Measurements from ENCODE around the gene SCTR.

Gene SCTR

GRCh38 chr2:119472749-119473148 is 51.5 kb downstream of the SCTR start:
- H3K4me3 ChIP-seq (ENCODE audit: low read depth, low read length) = no peak overlapping the region
- peaks cover 17% of the 10 kb centered on the region for H3K4me1 ChIP-seq (ENCODE audit: control insufficient read depth, insufficient read depth, low read length)
- H3K9ac ChIP-seq (ENCODE audit: low read depth, low read length) = no peak overlapping the region
- H3K27ac ChIP-seq (ENCODE audit: low read depth, low read length) = no peak overlapping the region
- H3K36me3 ChIP-seq (ENCODE audit: control insufficient read depth, insufficient read depth, low read length) = no peaks in the 10 kb centered on the region
- H3K9me3 ChIP-seq (ENCODE audit: control insufficient read depth, insufficient read depth, low read length) = no peaks in the 10 kb centered on the region
- no peaks in the 10 kb centered on the region for H3K27me3 ChIP-seq (ENCODE audit: control insufficient read depth, insufficient read depth, low read length)

GRCh38 chr2:119469661-119470297 is 54.5 kb downstream of the SCTR start:
- H3K9ac ChIP-seq (ENCODE audit: low read depth, low read length) = no peak overlapping the region
- H3K36me3 ChIP-seq (ENCODE audit: control insufficient read depth, insufficient read depth, low read length) = no peaks in the 10 kb centered on the region
- H3K9me3 ChIP-seq (ENCODE audit: control insufficient read depth, insufficient read depth, low read length) = no peaks in the 10 kb centered on the region
- H3K27ac ChIP-seq (ENCODE audit: low read depth, low read length) = no peak overlapping the region
- no peaks in the 10 kb centered on the region for H3K27me3 ChIP-seq (ENCODE audit: control insufficient read depth, insufficient read depth, low read length)
- peaks cover 8% of the 10 kb centered on the region; the same call in 1 of the 2 replicates for H3K4me1 ChIP-seq (ENCODE audit: control insufficient read depth, insufficient read depth, low read length)
- H3K4me3 ChIP-seq (ENCODE audit: low read depth, low read length) = no peak overlapping the region

- Histone ChIP-seq H3K27ac (ENCODE audit: low read depth, low read length) (no peak overlapping the region), H3K4me3 (ENCODE audit: low read depth, low read length) (no peak overlapping the region), H3K36me3 (ENCODE audit: control insufficient read depth, insufficient read depth, low read length) (no peaks in the 10 kb centered on the region), H3K9me3 (ENCODE audit: control insufficient read depth, insufficient read depth, low read length) (no peaks in the 10 kb centered on the region), H3K9ac (ENCODE audit: low read depth, low read length) (no peak overlapping the region), H3K4me1 (ENCODE audit: control insufficient read depth, insufficient read depth, low read length) (peaks cover 6% of the 10 kb centered on the region; the same call in 1 of the 2 replicates), H3K27me3 (ENCODE audit: control insufficient read depth, insufficient read depth, low read length) (no peaks in the 10 kb centered on the region)
Observed at GRCh38 chr2:119469131-119469530, 55.2 kb downstream of the SCTR start.

- H3K27ac ChIP-seq (ENCODE audit: low read depth, low read length) = no peak overlapping the region
- no peaks in the 10 kb centered on the region for H3K9me3 ChIP-seq (ENCODE audit: control insufficient read depth, insufficient read depth, low read length)
- H3K36me3 ChIP-seq (ENCODE audit: control insufficient read depth, insufficient read depth, low read length) = no peaks in the 10 kb centered on the region
- H3K27me3 ChIP-seq (ENCODE audit: control insufficient read depth, insufficient read depth, low read length) = no peaks in the 10 kb centered on the region
- no peak overlapping the region for H3K9ac ChIP-seq (ENCODE audit: low read depth, low read length)
- H3K4me3 ChIP-seq (ENCODE audit: low read depth, low read length) = no peak overlapping the region
- H3K4me1 ChIP-seq (ENCODE audit: control insufficient read depth, insufficient read depth, low read length) = peaks cover 6% of the 10 kb centered on the region; the same call in 1 of the 2 replicates
Observed at GRCh38 chr2:119468154-119468955, 55.9 kb downstream of the SCTR start.

- Histone ChIP-seq H3K4me1 (ENCODE audit: control insufficient read depth, insufficient read depth, low read length) (peaks cover 6% of the 10 kb centered on the region; the same call in 1 of the 2 replicates), H3K9me3 (ENCODE audit: control insufficient read depth, insufficient read depth, low read length) (no peaks in the 10 kb centered on the region), H3K36me3 (ENCODE audit: control insufficient read depth, insufficient read depth, low read length) (no peaks in the 10 kb centered on the region), H3K4me3 (ENCODE audit: low read depth, low read length) (no peak overlapping the region), H3K9ac (ENCODE audit: low read depth, low read length) (no peak overlapping the region), H3K27me3 (ENCODE audit: control insufficient read depth, insufficient read depth, low read length) (no peaks in the 10 kb centered on the region), H3K27ac (ENCODE audit: low read depth, low read length) (no peak overlapping the region)
Observed at GRCh38 chr2:119466373-119466772, 57.9 kb downstream of the SCTR start.

- H3K27ac ChIP-seq (ENCODE audit: low read depth, low read length) = no peak overlapping the region
Observed at GRCh38 chr2:119465687-119466086, 58.6 kb downstream of the SCTR start.

GRCh38 chr2:119464981-119465380 is 59.3 kb downstream of the SCTR start:
- Histone ChIP-seq H3K9ac (ENCODE audit: low read depth, low read length) (no peak overlapping the region), H3K4me1 (ENCODE audit: control insufficient read depth, insufficient read depth, low read length) (peaks cover 5% of the 10 kb centered on the region; the same call in 1 of the 2 replicates), H3K36me3 (ENCODE audit: control insufficient read depth, insufficient read depth, low read length) (no peaks in the 10 kb centered on the region), H3K27me3 (ENCODE audit: control insufficient read depth, insufficient read depth, low read length) (no peaks in the 10 kb centered on the region), H3K4me3 (ENCODE audit: low read depth, low read length) (no peak overlapping the region), H3K9me3 (ENCODE audit: control insufficient read depth, insufficient read depth, low read length) (no peaks in the 10 kb centered on the region), H3K27ac (ENCODE audit: low read depth, low read length) (no peak overlapping the region)

More at GRCh38 chr2:119465687-119466086, 58.6 kb downstream of the SCTR start:
- Histone ChIP-seq H3K4me3 (ENCODE audit: low read depth, low read length) (no peak overlapping the region), H3K4me1 (ENCODE audit: control insufficient read depth, insufficient read depth, low read length) (peaks cover 6% of the 10 kb centered on the region; the same call in 1 of the 2 replicates), H3K9ac (ENCODE audit: low read depth, low read length) (no peak overlapping the region), H3K9me3 (ENCODE audit: control insufficient read depth, insufficient read depth, low read length) (no peaks in the 10 kb centered on the region), H3K27me3 (ENCODE audit: control insufficient read depth, insufficient read depth, low read length) (no peaks in the 10 kb centered on the region), H3K36me3 (ENCODE audit: control insufficient read depth, insufficient read depth, low read length) (no peaks in the 10 kb centered on the region)

- Histone ChIP-seq H3K4me1 (ENCODE audit: control insufficient read depth, insufficient read depth, low read length) (no peaks in the 10 kb centered on the region), H3K9me3 (ENCODE audit: control insufficient read depth, insufficient read depth, low read length) (no peaks in the 10 kb centered on the region), H3K9ac (ENCODE audit: low read depth, low read length) (no peak overlapping the region), H3K36me3 (ENCODE audit: control insufficient read depth, insufficient read depth, low read length) (no peaks in the 10 kb centered on the region), H3K27me3 (ENCODE audit: control insufficient read depth, insufficient read depth, low read length) (no peaks in the 10 kb centered on the region), H3K27ac (ENCODE audit: low read depth, low read length) (no peak overlapping the region), H3K4me3 (ENCODE audit: low read depth, low read length) (no peak overlapping the region)
Observed at GRCh38 chr2:119463990-119464389, 60.3 kb downstream of the SCTR start.

- H3K9ac ChIP-seq (ENCODE audit: low read depth, low read length) = no peak overlapping the region
- no peak overlapping the region for H3K4me3 ChIP-seq (ENCODE audit: low read depth, low read length)
- no peaks in the 10 kb centered on the region for H3K9me3 ChIP-seq (ENCODE audit: control insufficient read depth, insufficient read depth, low read length)
- no peaks in the 10 kb centered on the region for H3K36me3 ChIP-seq (ENCODE audit: control insufficient read depth, insufficient read depth, low read length)
- no peaks in the 10 kb centered on the region for H3K4me1 ChIP-seq (ENCODE audit: control insufficient read depth, insufficient read depth, low read length)
- H3K27ac ChIP-seq (ENCODE audit: low read depth, low read length) = no peak overlapping the region
- no peaks in the 10 kb centered on the region for H3K27me3 ChIP-seq (ENCODE audit: control insufficient read depth, insufficient read depth, low read length)
Observed at GRCh38 chr2:119463136-119463535, 61.1 kb downstream of the SCTR start.

- Histone ChIP-seq H3K27ac (ENCODE audit: low read depth, low read length) (no peak overlapping the region), H3K9ac (ENCODE audit: low read depth, low read length) (no peak overlapping the region)
Observed at GRCh38 chr2:119462574-119462973, 61.7 kb downstream of the SCTR start.

GRCh38 chr2:119461811-119462210 is 62.5 kb downstream of the SCTR start:
- no peak overlapping the region for H3K9ac ChIP-seq (ENCODE audit: low read depth, low read length)
- H3K4me3 ChIP-seq (ENCODE audit: low read depth, low read length) = no peak overlapping the region
- no peaks in the 10 kb centered on the region for H3K27me3 ChIP-seq (ENCODE audit: control insufficient read depth, insufficient read depth, low read length)
- H3K4me1 ChIP-seq (ENCODE audit: control insufficient read depth, insufficient read depth, low read length) = no peaks in the 10 kb centered on the region
- H3K9me3 ChIP-seq (ENCODE audit: control insufficient read depth, insufficient read depth, low read length) = no peaks in the 10 kb centered on the region
- no peaks in the 10 kb centered on the region for H3K36me3 ChIP-seq (ENCODE audit: control insufficient read depth, insufficient read depth, low read length)
- H3K27ac ChIP-seq (ENCODE audit: low read depth, low read length) = no peak overlapping the region

More at GRCh38 chr2:119462574-119462973, 61.7 kb downstream of the SCTR start:
- H3K4me1 ChIP-seq (ENCODE audit: control insufficient read depth, insufficient read depth, low read length) = no peaks in the 10 kb centered on the region
- no peaks in the 10 kb centered on the region for H3K36me3 ChIP-seq (ENCODE audit: control insufficient read depth, insufficient read depth, low read length)
- H3K27me3 ChIP-seq (ENCODE audit: control insufficient read depth, insufficient read depth, low read length) = no peaks in the 10 kb centered on the region
- H3K4me3 ChIP-seq (ENCODE audit: low read depth, low read length) = no peak overlapping the region
- H3K9me3 ChIP-seq (ENCODE audit: control insufficient read depth, insufficient read depth, low read length) = no peaks in the 10 kb centered on the region

Measured in HUES48 (cell line).